Neutrophil (primary cell): Measurements from ENCODE around the gene IGLL1.
"Not testable (repeated sequence)": the region's sequence is repeated elsewhere in the genome, so short reads cannot be mapped to it uniquely, and the experiment has no call there.

Experiments used
- H3K27ac ChIP-seq: fragments of 200-600 bp; sonication (generic); 2 replicates; pipeline ENCODE4 v1.5.1; 2016; ENCODE audit warnings: mild to moderate bottlenecking, moderate library complexity
- H3K27me3 ChIP-seq: fragments of 200-600 bp; sonication (generic); 2 replicates; pipeline ENCODE4 v1.6.0; 2016; ENCODE audit warnings: mild to moderate bottlenecking
- H3K36me3 ChIP-seq: fragments of 200-600 bp; sonication (generic); 2 replicates; pipeline ENCODE4 v1.5.1; 2017
- H3K4me1 ChIP-seq, 2 experiments: fragments of 200-600 bp in 1 of 2; sonication (generic) in 1 of 2; 1 replicate in 1 of 2; 2 replicates in 1 of 2; pipeline versions ENCODE4 v1.5.1 to v1.6.1; 2013 to 2016; ENCODE audit warnings: low read depth in 1 of 2, low read length in 1 of 2, mild to moderate bottlenecking in 1 of 2, moderate library complexity in 1 of 2; ENCODE audit not compliant: control insufficient read depth in 1 of 2, insufficient read depth in 1 of 2
- H3K4me3 ChIP-seq, 2 experiments: fragments of 200-600 bp in 1 of 2; sonication (generic) in 1 of 2; 1 replicate in 1 of 2; 2 replicates in 1 of 2; pipeline ENCODE4 v1.5.1; 2013 to 2016; ENCODE audit warnings: low read depth in 1 of 2, low read length in 1 of 2, mild to moderate bottlenecking in 1 of 2, moderate library complexity in 1 of 2
- H3K9me3 ChIP-seq: fragments of 200-600 bp; sonication (generic); 2 replicates; pipeline ENCODE4 v1.5.1; 2016
- CTCF ChIP-seq: fragments of 200-600 bp; sonication (generic); IDR thresholded peaks from 2 replicates; pipeline ENCODE4 v1.5.1; 2016; ENCODE audit warnings: antibody characterized with exemption

IGLL1 gene

GRCh38 chr22:23579870-23580575 lies at the start of gene IGLL1:
TSS of gene IGLL1 (minus strand) at chr22:23580290. CDS start at chr22:23580190, 100 bp downstream.
- Histone ChIP-seq H3K9me3 (no peaks in the 10 kb centered on the region), H3K27ac (no peak within 1 kb of the TSS), H3K36me3 (no peaks in the 10 kb centered on the region), H3K27me3 (peaks cover 67% of the 10 kb centered on the region), H3K4me3 (no peak within 1 kb of the TSS), H3K4me1 (no peaks in the 10 kb centered on the region)
- TF ChIP-seq CTCF, result no peak

GRCh38 chr22:23628056-23628743 lies 48.1 kb upstream of the IGLL1 start:
- H3K27ac ChIP-seq, H3K27me3 ChIP-seq, H3K4me1 ChIP-seq, H3K4me3 ChIP-seq, H3K9me3 ChIP-seq: not testable (repeated sequence)
- H3K36me3 ChIP-seq, result peaks cover 19% of the 10 kb centered on the region

GRCh38 chr22:23627401-23628055 lies 47.4 kb upstream of the IGLL1 start:
- TF ChIP-seq CTCF, result peak; percentile 37
- not testable (repeated sequence) for H3K27ac ChIP-seq, H3K27me3 ChIP-seq, H3K9me3 ChIP-seq, H3K4me1 ChIP-seq, H3K4me3 ChIP-seq
- peaks cover 19% of the 10 kb centered on the region for H3K36me3 ChIP-seq

DNA sequence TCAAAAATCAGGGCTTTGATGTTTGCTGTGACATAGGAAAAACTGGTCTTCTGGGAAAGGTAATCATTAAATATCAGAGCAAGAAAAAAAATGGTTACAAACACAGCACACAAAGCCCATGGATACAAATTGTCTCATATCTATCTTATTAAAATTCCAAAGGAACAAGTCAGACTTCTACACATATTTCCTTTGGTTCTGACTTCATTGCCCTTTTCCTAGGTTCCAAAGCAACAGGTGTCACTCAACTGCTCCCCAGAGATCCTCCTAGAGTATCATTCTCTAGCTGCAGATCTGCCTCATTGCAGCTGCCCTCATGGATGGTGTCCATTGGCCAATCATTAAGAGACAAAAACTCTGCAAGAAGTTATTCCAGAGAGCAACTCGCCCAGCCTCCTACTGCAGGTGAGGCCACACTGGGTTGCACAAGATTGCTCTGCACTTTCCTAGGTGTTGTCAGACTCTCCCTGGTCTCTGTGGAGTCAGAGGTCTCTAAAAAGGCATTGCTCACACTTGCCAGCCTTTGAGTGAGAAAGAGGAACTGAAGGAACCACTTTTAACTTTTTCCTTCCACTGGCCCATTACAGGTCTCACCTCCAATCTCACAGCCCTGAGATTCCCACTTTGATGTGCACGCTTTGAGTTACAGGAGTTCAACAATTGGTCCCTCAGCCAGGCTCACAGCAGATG lies 46.3 kb upstream of the IGLL1 start:
- no peak overlapping the region for H3K4me3 ChIP-seq
- H3K4me1 ChIP-seq, result peaks cover 0 to 10% of the 10 kb centered on the region in 2 experiments
- peaks cover 14% of the 10 kb centered on the region for H3K36me3 ChIP-seq
- TF ChIP-seq CTCF, result no peak
- H3K27me3 ChIP-seq, result no peaks in the 10 kb centered on the region
- no peaks in the 10 kb centered on the region for H3K9me3 ChIP-seq
- H3K27ac ChIP-seq, result no peak overlapping the region

DNA sequence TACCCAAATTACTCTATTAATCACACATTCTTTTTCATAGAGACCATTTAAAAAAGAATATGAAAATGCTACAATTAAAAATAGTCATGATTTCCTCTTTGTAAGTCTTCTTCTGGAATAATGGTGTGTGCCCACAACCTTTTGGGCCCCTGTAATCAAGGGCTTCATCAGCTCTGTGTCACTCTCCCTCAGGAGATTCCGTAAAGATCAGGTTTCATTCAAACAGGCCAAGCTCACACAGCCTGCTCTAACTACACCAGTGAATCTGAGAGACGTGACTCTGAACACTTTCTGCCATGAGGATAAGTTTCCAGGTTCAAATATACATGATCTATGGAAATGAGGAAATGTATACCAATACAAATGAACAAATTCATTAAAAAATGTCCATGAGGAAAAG lies 42.5 kb upstream of the IGLL1 start:
- no peak overlapping the region for H3K27ac ChIP-seq
- H3K9me3 ChIP-seq, result no peaks in the 10 kb centered on the region
- H3K4me1 ChIP-seq, result peaks cover 0 to 10% of the 10 kb centered on the region in 2 experiments
- H3K27me3 ChIP-seq, result no peaks in the 10 kb centered on the region
- no peaks in the 10 kb centered on the region for H3K36me3 ChIP-seq
- H3K4me3 ChIP-seq, result no peak overlapping the region
- no peak for TF ChIP-seq CTCF

DNA sequence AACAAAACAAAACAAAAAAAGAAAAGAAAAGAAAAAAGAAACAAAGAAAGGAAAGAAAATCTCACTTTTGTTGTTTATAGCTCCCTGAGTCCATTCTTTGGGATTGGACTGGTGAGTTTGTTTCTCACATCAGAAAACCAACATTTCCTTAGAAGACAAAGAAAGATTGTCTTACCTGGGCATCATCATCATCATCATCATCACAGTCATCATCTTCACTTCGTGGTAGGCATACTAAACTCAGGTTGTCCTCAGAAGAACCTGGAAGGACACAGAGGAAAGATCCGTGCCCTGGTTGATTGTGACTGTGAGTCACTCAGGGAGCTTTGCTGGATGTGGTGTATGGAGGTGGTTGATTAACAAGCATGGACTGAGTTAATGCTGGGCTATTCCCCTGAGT lies 41.8 kb upstream of the IGLL1 start:
- not testable (repeated sequence) for H3K36me3 ChIP-seq, H3K27me3 ChIP-seq, H3K9me3 ChIP-seq, H3K4me1 ChIP-seq, H3K27ac ChIP-seq, H3K4me3 ChIP-seq
